ENCODE data around the gene MYCT1. TPM values are rescaled to one million over a fixed set of nuclear protein-coding genes. Genes with fewer than 3 reads are reported as not detected.
"Not testable (repeated sequence)": the region's sequence is repeated elsewhere in the genome, so short reads cannot be mapped to it uniquely, and the experiment has no call there.

Gene MYCT1
- total and polyA plus RNA-seq, 7 donors, result 4.5 to 13.7 (median 6.8) TPM

- Histone ChIP-seq H3K4me3 (peak overlapping the region; percentile 44), H3K27me3 (ENCODE audit: insufficient read depth in 3 of 3, low read length in 2 of 3) (no peaks in the 10 kb centered on the region), H3K4me1 (no peaks in the 10 kb centered on the region), H3K27ac (peak overlapping the region; percentile 21), H3K36me3 (ENCODE audit: insufficient read depth in 1 of 2, low read depth in 1 of 2) (no peaks in the 10 kb centered on the region), H3K9me3 (no peaks in the 10 kb centered on the region)
- intact Hi-C loops (cut with DNase I), result no loop called here
- ATAC-seq (no peak), DNase-seq (no peak)
- TF ChIP-seq CTCF (IDR thresholded peaks at IDR 0.05), result no peak
- 45 to 69% (median 53%) methylated on average over 1 of the region's 1 CpG for WGBS, 3 donors
Observed at GRCh38 chr6:152698692-152699091, 995 bp downstream of the MYCT1 start.

- no peak for TF ChIP-seq CTCF (IDR thresholded peaks at IDR 0.05)
- no peaks in the 10 kb centered on the region for H3K36me3 ChIP-seq (ENCODE audit: insufficient read depth in 1 of 2, low read depth in 1 of 2)
- no peak for ATAC-seq
- peak overlapping the region; percentile 44 for H3K4me3 ChIP-seq
- no peak for DNase-seq
- WGBS, 3 donors, result 40 to 47% (median 45%) methylated on average over 5 of the region's 5 CpGs
- no peaks in the 10 kb centered on the region for H3K27me3 ChIP-seq (ENCODE audit: insufficient read depth in 3 of 3, low read length in 2 of 3)
- H3K9me3 ChIP-seq, result no peaks in the 10 kb centered on the region
- no peak overlapping the region for H3K27ac ChIP-seq
- intact Hi-C loops (cut with DNase I), result no loop called here
- no peaks in the 10 kb centered on the region for H3K4me1 ChIP-seq
Observed at GRCh38 chr6:152700427-152700826, 2.7 kb downstream of the MYCT1 start.

- Histone ChIP-seq H3K4me3 (peak overlapping the region; percentile 44), H3K9me3 (no peaks in the 10 kb centered on the region), H3K36me3 (ENCODE audit: insufficient read depth in 1 of 2, low read depth in 1 of 2) (no peaks in the 10 kb centered on the region), H3K4me1 (no peaks in the 10 kb centered on the region), H3K27ac (no peak overlapping the region), H3K27me3 (ENCODE audit: insufficient read depth in 3 of 3, low read length in 2 of 3) (no peaks in the 10 kb centered on the region)
- intact Hi-C loops (cut with DNase I), result no loop called here
- TF ChIP-seq CTCF (IDR thresholded peaks at IDR 0.05), result no peak
- WGBS, 3 donors, result 23 to 33% (median 30%) methylated on average over 7 of the region's 7 CpGs
- no peak for DNase-seq
- ATAC-seq, result no peak
Observed at GRCh38 chr6:152701081-152701862, 3.6 kb downstream of the MYCT1 start.

GRCh38 chr6:152701863-152702401 is 4.2 kb downstream of the MYCT1 start:
- H3K4me1 ChIP-seq, result no peaks in the 10 kb centered on the region
- intact Hi-C loops (cut with DNase I), result no loop called here
- no peaks in the 10 kb centered on the region for H3K27me3 ChIP-seq (ENCODE audit: insufficient read depth in 3 of 3, low read length in 2 of 3)
- H3K36me3 ChIP-seq (ENCODE audit: insufficient read depth in 1 of 2, low read depth in 1 of 2), result no peaks in the 10 kb centered on the region
- TF ChIP-seq CTCF (IDR thresholded peaks at IDR 0.05), result no peak
- H3K4me3 ChIP-seq, result peak overlapping the region; percentile 44
- peaks cover under 1% of the 10 kb centered on the region for H3K9me3 ChIP-seq
- WGBS, 3 donors, result 51 to 69% (median 67%) methylated on average over 4 of the region's 4 CpGs
- no peak overlapping the region for H3K27ac ChIP-seq
- ATAC-seq (no peak), DNase-seq (no peak)

- intact Hi-C loops (cut with DNase I); H3K27me3 ChIP-seq (ENCODE audit: insufficient read depth in 3 of 3, low read length in 2 of 3): not testable (repeated sequence)
Observed at GRCh38 chr6:152703750-152704149, 6.1 kb downstream of the MYCT1 start.

More at GRCh38 chr6:152703750-152704149, 6.1 kb downstream of the MYCT1 start:
- not testable (repeated sequence) for DNase-seq; H3K36me3 ChIP-seq (ENCODE audit: insufficient read depth in 1 of 2, low read depth in 1 of 2); H3K4me1 ChIP-seq; H3K4me3 ChIP-seq; H3K27ac ChIP-seq; H3K9me3 ChIP-seq; ATAC-seq
